Stimulated activated effector memory CD8-positive, alpha-beta T cell treated with anti-CD3 and anti-CD28 coated beads, Interleukin-12 subunit alpha, Interleukin-12 subunit beta, amount 100 ng/mL, for 72 hours (primary cell): ENCODE data around the gene GRID2IP.
"Not testable (repeated sequence)": the region's sequence is repeated elsewhere in the genome, so short reads cannot be mapped to it uniquely, and the experiment has no call there.

Source experiments
- ATAC-seq: fragments of 150-1000 bp; cut with Tn5 transposase; 2 replicates; pipeline ENCODE4 v1.10.0; 2021
- DNase-seq, 2 donors: peaks; one replicate each; pipeline ENCODE4 v3.0.0; 2021 to 2022; ENCODE audit warnings: low spot score in 2 of 2
- H3K27ac Mint-ChIP-seq: one replicate; pipeline ENCODE4 v1.8.0; 2022; ENCODE audit warnings: mild to moderate bottlenecking, mixed read lengths
- H3K36me3 Mint-ChIP-seq: one replicate; pipeline ENCODE4 v1.8.0; 2022; ENCODE audit warnings: mild to moderate bottlenecking, mixed read lengths
- H3K4me1 Mint-ChIP-seq: one replicate; pipeline ENCODE4 v1.8.0; 2022; ENCODE audit warnings: mixed read lengths
- H3K4me3 Mint-ChIP-seq: one replicate; pipeline ENCODE4 v1.8.0; 2022; ENCODE audit warnings: mild to moderate bottlenecking, mixed read lengths
- H3K9me3 Mint-ChIP-seq: one replicate; pipeline ENCODE4 v1.8.0; 2022; ENCODE audit warnings: mixed read lengths

GRID2IP gene

GRCh38 chr7:6491194-6491593 is 60.1 kb downstream of the GRID2IP start:
- Mint-ChIP-seq H3K9me3 (no peaks in the 10 kb centered on the region), H3K36me3 (peaks cover 6% of the 10 kb centered on the region), H3K4me3 (no peak overlapping the region), H3K27ac (no peak overlapping the region), H3K4me1 (no peaks in the 10 kb centered on the region)
- no peak for DNase-seq
- ATAC-seq = no peak

GRCh38 chr7:6489612-6490011 is 61.6 kb downstream of the GRID2IP start:
- no peak for ATAC-seq
- no peak for DNase-seq
- H3K27ac Mint-ChIP-seq = no peak overlapping the region
- H3K36me3 Mint-ChIP-seq = peaks cover 6% of the 10 kb centered on the region
- peaks cover 3% of the 10 kb centered on the region for H3K4me1 Mint-ChIP-seq
- H3K4me3 Mint-ChIP-seq = no peak overlapping the region
- H3K9me3 Mint-ChIP-seq = no peaks in the 10 kb centered on the region

- H3K9me3 Mint-ChIP-seq = no peaks in the 10 kb centered on the region
- DNase-seq (no peak), ATAC-seq (no peak)
- H3K36me3 Mint-ChIP-seq = peaks cover 18% of the 10 kb centered on the region
- no peak overlapping the region for H3K4me3 Mint-ChIP-seq
- H3K27ac Mint-ChIP-seq = no peak overlapping the region
- peaks cover 13% of the 10 kb centered on the region for H3K4me1 Mint-ChIP-seq
These were observed 64.1 kb downstream of the GRID2IP start for GRCh38 chr7:6487184-6487545.

- peaks cover 23% of the 10 kb centered on the region for H3K36me3 Mint-ChIP-seq
- no peak for ATAC-seq
- H3K4me1 Mint-ChIP-seq = peaks cover 18% of the 10 kb centered on the region
- H3K27ac Mint-ChIP-seq = no peak overlapping the region
- H3K4me3 Mint-ChIP-seq = no peak overlapping the region
- no peak for DNase-seq
- no peaks in the 10 kb centered on the region for H3K9me3 Mint-ChIP-seq
These were observed 64.7 kb downstream of the GRID2IP start for GRCh38 chr7:6486438-6487183.

- peak overlapping the region; percentile 89 for H3K27ac Mint-ChIP-seq
- H3K4me3 Mint-ChIP-seq = peak overlapping the region; percentile 84
- ATAC-seq = no peak
- no peak for DNase-seq
- H3K36me3 Mint-ChIP-seq = peaks cover 54% of the 10 kb centered on the region
- no peaks in the 10 kb centered on the region for H3K9me3 Mint-ChIP-seq
- peaks cover 54% of the 10 kb centered on the region for H3K4me1 Mint-ChIP-seq
These were observed 68.5 kb downstream of the GRID2IP start for GRCh38 chr7:6482743-6483119.

GRCh38 chr7:6482307-6482706 is 69.0 kb downstream of the GRID2IP start:
- no peak for ATAC-seq
- Mint-ChIP-seq H3K9me3 (no peaks in the 10 kb centered on the region), H3K27ac (no peak overlapping the region), H3K4me3 (peak overlapping the region; percentile 84), H3K36me3 (peaks cover 58% of the 10 kb centered on the region), H3K4me1 (peaks cover 58% of the 10 kb centered on the region)
- no peak for DNase-seq

- no peak for DNase-seq
- no peak for ATAC-seq
- peaks cover 67% of the 10 kb centered on the region for H3K4me1 Mint-ChIP-seq
- peaks cover 66% of the 10 kb centered on the region for H3K36me3 Mint-ChIP-seq
- no peaks in the 10 kb centered on the region for H3K9me3 Mint-ChIP-seq
- no peak overlapping the region for H3K27ac Mint-ChIP-seq
- peak overlapping the region; percentile 43 for H3K4me3 Mint-ChIP-seq
These were observed 69.8 kb downstream of the GRID2IP start for GRCh38 chr7:6481445-6481844.

GRCh38 chr7:6480323-6480660 is 71.0 kb downstream of the GRID2IP start:
- H3K4me3 Mint-ChIP-seq = peak overlapping the region; percentile 43
- H3K4me1 Mint-ChIP-seq = peaks cover 78% of the 10 kb centered on the region
- ATAC-seq (no peak), DNase-seq (no peak)
- peaks cover 73% of the 10 kb centered on the region for H3K36me3 Mint-ChIP-seq
- H3K27ac Mint-ChIP-seq = peak overlapping the region; percentile 83
- no peaks in the 10 kb centered on the region for H3K9me3 Mint-ChIP-seq

- peaks cover 83% of the 10 kb centered on the region for H3K4me1 Mint-ChIP-seq
- ATAC-seq (peak; percentile 22), DNase-seq (peak; percentile 14 to 56)
- no peaks in the 10 kb centered on the region for H3K9me3 Mint-ChIP-seq
- H3K27ac Mint-ChIP-seq = peak overlapping the region; percentile 83
- H3K4me3 Mint-ChIP-seq = peak overlapping the region; percentile 43
- H3K36me3 Mint-ChIP-seq = peaks cover 84% of the 10 kb centered on the region
These were observed 72.2 kb downstream of the GRID2IP start for GRCh38 chr7:6479067-6479466.

- H3K4me1 Mint-ChIP-seq = peaks cover 86% of the 10 kb centered on the region
- H3K27ac Mint-ChIP-seq = no peak overlapping the region
- H3K36me3 Mint-ChIP-seq = peaks cover 92% of the 10 kb centered on the region
- no peak for ATAC-seq
- no peaks in the 10 kb centered on the region for H3K9me3 Mint-ChIP-seq
- H3K4me3 Mint-ChIP-seq = no peak overlapping the region
- DNase-seq = no peak
These were observed 73.1 kb downstream of the GRID2IP start for GRCh38 chr7:6478186-6478585.

- Mint-ChIP-seq H3K4me1 (peaks cover 81% of the 10 kb centered on the region), H3K9me3 (no peaks in the 10 kb centered on the region), H3K27ac (peak overlapping the region; percentile 80), H3K36me3 (peaks cover 92% of the 10 kb centered on the region), H3K4me3 (no peak overlapping the region)
- no peak for DNase-seq
- no peak for ATAC-seq
These were observed 74.0 kb downstream of the GRID2IP start for GRCh38 chr7:6477318-6477660.

GRCh38 chr7:6476596-6477317 is 74.5 kb downstream of the GRID2IP start:
- Mint-ChIP-seq H3K27ac (peak overlapping the region; percentile 80), H3K36me3 (peaks cover 92% of the 10 kb centered on the region), H3K9me3 (no peaks in the 10 kb centered on the region), H3K4me3 (peak overlapping the region; percentile 32), H3K4me1 (peaks cover 76% of the 10 kb centered on the region)
- DNase-seq (no peak), ATAC-seq (no peak)

GRCh38 chr7:6475433-6476186 is 75.7 kb downstream of the GRID2IP start:
- peak overlapping the region; percentile 32 for H3K4me3 Mint-ChIP-seq
- H3K36me3 Mint-ChIP-seq = peaks cover 92% of the 10 kb centered on the region

GRCh38 chr7:6465862-6466261 is 85.4 kb downstream of the GRID2IP start:
- Mint-ChIP-seq H3K4me3 (no peak overlapping the region), H3K9me3 (no peaks in the 10 kb centered on the region), H3K36me3 (peaks cover 100% of the 10 kb centered on the region), H3K27ac (no peak overlapping the region), H3K4me1 (no peaks in the 10 kb centered on the region)
- ATAC-seq = no peak
- no peak for DNase-seq

More at GRCh38 chr7:6475433-6476186, 75.7 kb downstream of the GRID2IP start:
- ATAC-seq (peak; percentile 69), DNase-seq (no peak)
- peak overlapping the region; percentile 80 for H3K27ac Mint-ChIP-seq
- H3K9me3 Mint-ChIP-seq = no peaks in the 10 kb centered on the region
- peaks cover 65% of the 10 kb centered on the region for H3K4me1 Mint-ChIP-seq

GRCh38 chr7:6463609-6464008 is 87.7 kb downstream of the GRID2IP start:
- not testable (repeated sequence) for H3K4me1 Mint-ChIP-seq, ATAC-seq, H3K27ac Mint-ChIP-seq, H3K4me3 Mint-ChIP-seq, DNase-seq, H3K9me3 Mint-ChIP-seq
- H3K36me3 Mint-ChIP-seq = peaks cover 81% of the 10 kb centered on the region
